ENCODE measurements around the gene CNTNAP2. TPM values are rescaled to one million over a fixed set of nuclear protein-coding genes. Genes with fewer than 3 reads are reported as not detected.
A peak's percentile ranks its signal among the peaks of the same experiment; 100 is the strongest.

The CNTNAP2 gene
- total RNA-seq, 1 donor: under 0.01 TPM

GRCh38 chr7:147519062-147519461, 1402.5 kb downstream of the CNTNAP2 start:
- peak; percentile 55 for DNase-seq (ENCODE audit: low read depth)
- no peak overlapping the region for H3K4me3 ChIP-seq (ENCODE audit: low read depth, low read length)
- TF ChIP-seq CTCF (IDR thresholded peaks at IDR 0.05; ENCODE audit: insufficient read depth, low read length): no peak

- no peak overlapping the region for H3K4me3 ChIP-seq (ENCODE audit: low read depth, low read length)
- TF ChIP-seq CTCF (IDR thresholded peaks at IDR 0.05; ENCODE audit: insufficient read depth, low read length): no peak
- peak; percentile 13 for DNase-seq (ENCODE audit: low read depth)
Measured at GRCh38 chr7:147523056-147523455, 1406.5 kb downstream of the CNTNAP2 start.

GRCh38 chr7:147524726-147525250, 1408.2 kb downstream of the CNTNAP2 start:
- no peak for DNase-seq (ENCODE audit: low read depth)
- H3K4me3 ChIP-seq (ENCODE audit: low read depth, low read length): no peak overlapping the region
- no peak for TF ChIP-seq CTCF (IDR thresholded peaks at IDR 0.05; ENCODE audit: insufficient read depth, low read length)

- DNase-seq (ENCODE audit: low read depth): no peak
- H3K4me3 ChIP-seq (ENCODE audit: low read depth, low read length): no peak overlapping the region
- no peak for TF ChIP-seq CTCF (IDR thresholded peaks at IDR 0.05; ENCODE audit: insufficient read depth, low read length)
Measured at GRCh38 chr7:147525325-147525724, 1408.7 kb downstream of the CNTNAP2 start.

GRCh38 chr7:147535701-147536111, 1419.1 kb downstream of the CNTNAP2 start:
- no peak overlapping the region for H3K4me3 ChIP-seq (ENCODE audit: low read depth, low read length)
- TF ChIP-seq CTCF (IDR thresholded peaks at IDR 0.05; ENCODE audit: insufficient read depth, low read length): no peak
- peak; percentile 28 for DNase-seq (ENCODE audit: low read depth)

GRCh38 chr7:147539685-147540084, 1423.1 kb downstream of the CNTNAP2 start:
- no peak for TF ChIP-seq CTCF (IDR thresholded peaks at IDR 0.05; ENCODE audit: insufficient read depth, low read length)
- H3K4me3 ChIP-seq (ENCODE audit: low read depth, low read length): no peak overlapping the region
- no peak for DNase-seq (ENCODE audit: low read depth)

GRCh38 chr7:147540743-147541142, 1424.1 kb downstream of the CNTNAP2 start:
- no peak for DNase-seq (ENCODE audit: low read depth)
- no peak overlapping the region for H3K4me3 ChIP-seq (ENCODE audit: low read depth, low read length)
- no peak for TF ChIP-seq CTCF (IDR thresholded peaks at IDR 0.05; ENCODE audit: insufficient read depth, low read length)

All from fibroblast of the aortic adventitia (primary cell).